OCI-LY3 (cell line): ENCODE data around the gene CNIH2.

ENCODE experiments used
- H2AFZ ChIP-seq: fragments of 200-600, 300-600 bp; shearing (Covaris generic); 2 replicates; pipeline ENCODE4 v1.6.0; 2014; ENCODE audit warnings: antibody characterized with exemption, low read depth, low read length
- H3K27ac ChIP-seq: fragments of 200-600, 300-600 bp; sonication (generic); 2 replicates; pipeline ENCODE4 v1.5.1; 2014; ENCODE audit warnings: mild to moderate bottlenecking, low read length, moderate library complexity, mixed read lengths
- H3K27me3 ChIP-seq: fragments of 200-600, 300-600 bp; sonication (generic); 2 replicates; pipeline ENCODE4 v1.6.1; 2014; ENCODE audit warnings: low read depth, low read length, mixed read lengths
- H3K36me3 ChIP-seq: fragments of 200-600, 300-600 bp; sonication (generic); replicated peaks from 2 replicates; pipeline ENCODE3; 2014; ENCODE audit warnings: low read depth, low read length, mixed read lengths
- H3K4me1 ChIP-seq: fragments of 300-600, 200-600 bp; sonication (generic); 2 replicates; pipeline ENCODE4 v1.6.1; 2014; ENCODE audit warnings: low read length, mixed read lengths
- H3K4me2 ChIP-seq: fragments of 200-600, 300-600 bp; sonication (generic); 2 replicates; pipeline ENCODE4 v1.6.1; 2014; ENCODE audit warnings: low read length, mixed read lengths
- H3K4me3 ChIP-seq: fragments of 300-600, 200-600 bp; sonication (generic); 2 replicates; pipeline ENCODE4 v1.5.1; 2014; ENCODE audit warnings: antibody characterized with exemption, mild to moderate bottlenecking, low read length, moderate library complexity
- H3K79me2 ChIP-seq: fragments of 300-600, 200-600 bp; shearing (Covaris generic); 2 replicates; pipeline ENCODE4 v1.6.1; 2014; ENCODE audit warnings: mild to moderate bottlenecking, low read length, mixed read lengths
- H3K9ac ChIP-seq: fragments of 300-600, 200-600 bp; shearing (Covaris generic); 2 replicates; pipeline ENCODE4 v1.6.0; 2014; ENCODE audit warnings: mild to moderate bottlenecking, low read length, moderate library complexity
- H3K9me3 ChIP-seq: fragments of 200-600, 300-600 bp; shearing (Covaris generic); 2 replicates; pipeline ENCODE4 v1.6.1; 2014; ENCODE audit warnings: low read length, mixed read lengths; ENCODE audit not compliant: insufficient read depth
- H4K20me1 ChIP-seq: fragments of 200-600, 300-600 bp; sonication (generic); 2 replicates; pipeline ENCODE4 v1.6.1; 2016; ENCODE audit warnings: low read length, mixed read lengths; ENCODE audit not compliant: insufficient read depth
- CTCF ChIP-seq: fragments of 200-600, 300-600 bp; sonication (generic); IDR thresholded peaks from 2 replicates; pipeline ENCODE4 v1.5.1; 2014; ENCODE audit warnings: antibody characterized with exemption, low read length, low read depth
- EZH2phosphoT487 ChIP-seq: fragments of 200-600 bp; shearing (Covaris generic); IDR thresholded peaks from 2 replicates; pipeline ENCODE4 v1.6.1; 2018; ENCODE audit warnings: antibody characterized with exemption, mixed run types, low read depth

The CNIH2 gene

GRCh38 chr11:66271816-66272215 is 6.2 kb upstream of the CNIH2 start:
- TF ChIP-seq CTCF: no peak
- no peak for TF ChIP-seq EZH2phosphoT487
- H3K9me3 ChIP-seq: no peaks in the 10 kb centered on the region
- H3K4me2 ChIP-seq: no peak overlapping the region
- peaks cover 31% of the 10 kb centered on the region for H3K79me2 ChIP-seq
- H3K9ac ChIP-seq: no peak overlapping the region
- no peak overlapping the region for H3K4me3 ChIP-seq
- H3K27ac ChIP-seq: no peak overlapping the region
- no peak overlapping the region for H2AFZ ChIP-seq
- no peaks in the 10 kb centered on the region for H3K27me3 ChIP-seq
- peaks cover 7% of the 10 kb centered on the region for H3K4me1 ChIP-seq
- peaks cover 39% of the 10 kb centered on the region for H3K36me3 ChIP-seq
- H4K20me1 ChIP-seq: peaks cover 20% of the 10 kb centered on the region

GRCh38 chr11:66272596-66272995 is 5.4 kb upstream of the CNIH2 start:
- Histone ChIP-seq H3K9me3 (no peaks in the 10 kb centered on the region), H2AFZ (no peak overlapping the region), H3K79me2 (peaks cover 31% of the 10 kb centered on the region), H3K9ac (no peak overlapping the region), H3K4me1 (peaks cover 10% of the 10 kb centered on the region), H3K27ac (no peak overlapping the region), H4K20me1 (peaks cover 20% of the 10 kb centered on the region), H3K36me3 (peaks cover 39% of the 10 kb centered on the region), H3K27me3 (no peaks in the 10 kb centered on the region), H3K4me2 (no peak overlapping the region), H3K4me3 (no peak overlapping the region)
- TF ChIP-seq EZH2phosphoT487 (no peak), CTCF (no peak)

GRCh38 chr11:66274219-66274618 is 3.8 kb upstream of the CNIH2 start:
- Histone ChIP-seq H3K27ac (no peak overlapping the region), H3K79me2 (peaks cover 25% of the 10 kb centered on the region), H3K9ac (no peak overlapping the region), H3K27me3 (no peaks in the 10 kb centered on the region), H4K20me1 (peaks cover 20% of the 10 kb centered on the region), H3K4me3 (no peak overlapping the region), H3K36me3 (peaks cover 39% of the 10 kb centered on the region), H2AFZ (no peak overlapping the region), H3K4me1 (peaks cover 14% of the 10 kb centered on the region), H3K9me3 (no peaks in the 10 kb centered on the region), H3K4me2 (no peak overlapping the region)
- TF ChIP-seq CTCF (no peak), EZH2phosphoT487 (no peak)

- peaks cover 7% of the 10 kb centered on the region for H3K4me1 ChIP-seq
- H2AFZ ChIP-seq: no peak overlapping the region
- peaks cover 15% of the 10 kb centered on the region for H4K20me1 ChIP-seq
- H3K9me3 ChIP-seq: no peaks in the 10 kb centered on the region
- H3K27me3 ChIP-seq: no peaks in the 10 kb centered on the region
- no peak for TF ChIP-seq CTCF
- no peak for TF ChIP-seq EZH2phosphoT487
- H3K4me2 ChIP-seq: no peak overlapping the region
- peaks cover 13% of the 10 kb centered on the region for H3K79me2 ChIP-seq
- no peak overlapping the region for H3K27ac ChIP-seq
- peaks cover 39% of the 10 kb centered on the region for H3K36me3 ChIP-seq
- H3K4me3 ChIP-seq: no peak overlapping the region
- no peak overlapping the region for H3K9ac ChIP-seq
These were observed 2.6 kb upstream of the CNIH2 start for GRCh38 chr11:66275396-66275795.
